ENCODE data around the gene SCUBE3.

The SCUBE3 gene

GRCh38 chr6:35242906-35243305 is 29.1 kb downstream of the SCUBE3 start:
- DNase-seq = no peak

GRCh38 chr6:35243386-35243958 is 29.7 kb downstream of the SCUBE3 start:
- no peak for DNase-seq

GRCh38 chr6:35244551-35244950 is 30.8 kb downstream of the SCUBE3 start:
- no peak for DNase-seq

- no peak for DNase-seq
Observed at GRCh38 chr6:35247642-35248231, 34.0 kb downstream of the SCUBE3 start.

GRCh38 chr6:35248300-35248699 is 34.5 kb downstream of the SCUBE3 start:
- DNase-seq = no peak

- no peak for DNase-seq
Observed at GRCh38 chr6:35248965-35249364, 35.2 kb downstream of the SCUBE3 start.

GRCh38 chr6:35251949-35252348 is 38.2 kb downstream of the SCUBE3 start:
- no peak for DNase-seq

- no peak for DNase-seq
Observed at GRCh38 chr6:35253249-35253648, 39.5 kb downstream of the SCUBE3 start.

- no peak for DNase-seq
Observed at GRCh38 chr6:35258336-35258735, 44.6 kb downstream of the SCUBE3 start.

- no peak for DNase-seq
Observed at GRCh38 chr6:35258858-35259193, 45.1 kb downstream of the SCUBE3 start.

GRCh38 chr6:35259194-35259947 is 45.6 kb downstream of the SCUBE3 start, which contains the start of gene ZNF76:
Gene ZNF76 (plus strand): TSS chr6:35259735. CDS start chr6:35281152, 21,417 bp downstream.
- DNase-seq = peak; percentile 97

GRCh38 chr6:35259948-35260590 is 46.3 kb downstream of the SCUBE3 start:
- DNase-seq = peak; percentile 92

- DNase-seq = no peak
Observed at GRCh38 chr6:35260591-35261570, 47.1 kb downstream of the SCUBE3 start.

GRCh38 chr6:35262596-35262995 is 48.8 kb downstream of the SCUBE3 start:
- no peak for DNase-seq

- DNase-seq = no peak
Observed at GRCh38 chr6:35264550-35265274, 51.0 kb downstream of the SCUBE3 start.

GRCh38 chr6:35265523-35265922 is 51.8 kb downstream of the SCUBE3 start:
- no peak for DNase-seq

GRCh38 chr6:35267446-35267845 is 53.7 kb downstream of the SCUBE3 start:
- no peak for DNase-seq

GRCh38 chr6:35267897-35268296 is 54.1 kb downstream of the SCUBE3 start:
- no peak for DNase-seq

GRCh38 chr6:35272005-35272404 is 58.2 kb downstream of the SCUBE3 start:
- no peak for DNase-seq

GRCh38 chr6:35273822-35274559 is 60.2 kb downstream of the SCUBE3 start:
- DNase-seq = no peak

GRCh38 chr6:35275744-35276260 is 62.0 kb downstream of the SCUBE3 start:
- DNase-seq = no peak

Data from CD4-positive, alpha-beta T cell treated with Interleukin-15 for 1 hour (primary cell).